Measurements from ENCODE around the gene UNC80. TPM values are rescaled to one million over a fixed set of nuclear protein-coding genes. Genes with fewer than 3 reads are reported as not detected.

Gene UNC80
- total and polyA plus RNA-seq, 2 of the 4 experiments (the other 2 are of a cell fraction): not detected

Small RNA genes lying within 50 kb of the gene (microRNA-seq; reads per million reads assigned to microRNA genes)
- not detected for gene RNA5SP118 (ENCODE audit: insufficient read depth, insufficient read length)

Small RNA genes lying within 50 kb of the gene (small RNA-seq; reads per million reads assigned to genes)
- 0 reads per million in 5 experiments for gene RNA5SP118

Other genes starting within 250 kb of the UNC80 start
- gene RPE, start 230.8 kb downstream of the UNC80 start, total RNA-seq (2012; rRNA removed): 114 and 339 TPM in 2 replicates
- gene RPE, start 230.8 kb downstream of the UNC80 start, polyA plus RNA-seq (2012; rRNA removed): 55.3 and 66.7 TPM in 2 replicates

All from IMR-90 (cell line).